CD4-positive, alpha-beta T cell treated with Interleukin-6 for 4 hours (primary cell): Measurements from ENCODE around the gene MRNIP.
"Not testable (repeated sequence)": the region's sequence is repeated elsewhere in the genome, so short reads cannot be mapped to it uniquely, and the experiment has no call there.

Experiments used
- DNase-seq: peaks from one replicate; pipeline ENCODE4 v3.0.0-alpha.2; 2020; ENCODE audit warnings: mixed read lengths

Gene MRNIP

DNA sequence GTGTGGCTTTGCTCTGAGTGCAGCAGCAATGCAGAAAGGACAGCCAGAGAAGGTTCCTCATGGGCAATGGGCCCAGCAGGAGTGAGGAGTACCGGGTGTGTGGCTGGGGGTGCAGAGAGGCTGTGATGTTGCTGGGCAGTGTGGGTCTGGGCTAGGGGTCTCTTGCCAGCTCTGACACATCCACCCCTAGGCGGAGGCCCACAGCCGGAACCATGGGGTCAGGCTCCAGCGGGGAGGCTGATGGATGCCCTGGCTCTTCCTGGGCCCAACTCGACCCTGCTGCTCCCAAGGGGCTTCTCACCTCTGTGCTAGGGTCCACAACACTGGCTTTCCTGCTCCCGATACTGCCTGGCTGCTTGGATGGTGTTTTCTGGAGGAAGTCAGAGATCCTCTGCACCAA is 29.2 kb upstream of the MRNIP start:
- no peak for DNase-seq

DNA sequence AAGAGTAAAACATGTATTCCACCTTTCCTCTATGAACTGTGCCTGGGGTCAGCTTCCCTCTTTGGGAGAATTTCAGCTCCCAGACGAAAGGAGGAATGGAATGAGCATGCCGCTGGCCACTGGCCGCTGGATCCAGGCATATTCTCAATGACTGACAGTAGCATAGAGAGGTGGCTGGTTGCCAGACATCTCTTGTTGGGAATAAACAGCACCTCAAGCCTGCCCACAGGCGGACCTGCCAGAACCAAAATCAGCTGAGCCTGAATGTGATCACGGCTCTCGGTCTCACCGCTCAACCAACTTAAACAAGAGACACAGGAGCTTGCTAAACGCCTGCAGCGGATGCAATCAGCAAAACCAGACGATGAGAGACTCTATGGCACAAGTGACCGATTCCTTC is 28.5 kb upstream of the MRNIP start:
- DNase-seq = no peak

DNA sequence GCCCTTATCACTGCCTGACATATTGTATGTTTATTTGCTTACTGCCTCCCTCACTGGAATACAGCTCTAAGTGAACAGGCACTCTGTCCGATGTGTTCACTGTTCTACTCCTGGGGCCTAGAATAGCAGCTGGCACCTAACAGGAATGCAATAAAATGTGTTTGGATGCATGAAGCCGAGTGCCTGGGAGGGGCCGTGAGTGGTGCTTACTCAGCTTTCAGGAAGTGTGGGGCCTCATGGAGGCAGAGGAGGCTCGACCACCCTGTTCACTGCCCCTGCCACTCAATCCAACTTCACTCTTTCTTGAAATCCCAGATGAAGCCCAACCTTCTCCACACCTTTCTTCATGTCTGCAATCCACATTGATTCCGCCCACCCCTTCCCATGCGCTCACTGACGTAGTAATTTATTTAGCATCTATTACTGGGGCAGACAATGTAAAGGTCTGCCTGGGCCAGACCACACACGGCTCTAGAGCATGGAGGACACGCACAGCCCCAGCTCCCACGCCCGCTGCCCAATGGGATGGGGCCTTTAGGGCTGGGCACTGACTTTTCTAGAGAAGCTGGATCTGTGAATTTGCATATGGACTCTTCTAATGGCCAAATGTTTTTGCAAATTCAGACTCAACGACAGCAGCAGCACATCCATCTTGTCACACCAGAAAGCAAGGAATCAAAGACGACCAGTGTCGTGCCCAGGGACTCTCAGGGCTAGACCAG is 27.7 kb upstream of the MRNIP start:
- DNase-seq = no peak

DNA sequence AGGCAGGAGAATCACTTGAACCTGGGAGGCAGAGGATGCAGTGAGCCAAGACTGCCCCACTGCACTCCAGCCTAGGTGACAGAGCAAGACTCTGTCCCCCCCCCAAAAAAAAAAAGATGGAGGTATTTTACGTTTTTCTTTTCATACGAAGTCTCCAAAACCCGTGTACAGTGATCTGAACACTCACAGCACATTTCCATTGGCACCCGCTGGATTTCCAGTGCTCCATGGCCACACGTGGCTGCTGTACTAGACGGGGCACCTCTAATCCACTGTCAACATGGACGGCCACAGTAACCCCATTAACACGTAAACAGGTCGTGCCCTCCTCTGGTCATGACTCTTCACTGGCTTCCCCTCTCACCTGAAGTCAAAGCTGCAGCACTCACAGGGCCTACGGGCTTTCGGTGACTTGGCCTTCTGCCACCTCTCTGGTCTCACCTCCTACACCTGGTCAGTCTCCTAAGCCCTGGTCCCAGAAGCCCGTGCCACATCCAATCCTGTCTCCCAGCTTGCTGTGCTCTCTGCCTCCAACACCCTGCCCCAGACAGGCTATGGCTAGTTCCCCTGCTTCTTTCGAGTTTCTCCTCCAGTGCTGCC is 27.0 kb upstream of the MRNIP start:
- DNase-seq = no peak

DNA sequence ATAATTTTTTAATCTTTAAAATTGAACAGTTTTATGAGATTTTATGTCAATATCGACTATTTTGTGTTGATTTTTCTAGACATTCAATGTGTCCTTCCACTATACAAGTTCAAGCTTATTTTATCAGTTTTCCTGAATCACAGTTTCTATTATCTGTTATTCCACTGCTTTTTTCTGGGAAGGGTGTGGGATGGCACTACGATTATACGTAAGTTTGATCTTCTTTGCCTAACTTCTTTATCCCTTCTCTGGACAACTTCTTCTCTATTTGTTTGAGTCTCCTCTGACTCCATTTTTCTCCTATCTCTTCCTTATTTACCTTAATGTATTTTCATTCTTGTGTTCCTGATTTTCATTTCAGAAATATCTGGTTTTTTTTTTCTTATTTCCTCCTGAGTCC is 24.5 kb upstream of the MRNIP start:
- DNase-seq = no peak

DNA sequence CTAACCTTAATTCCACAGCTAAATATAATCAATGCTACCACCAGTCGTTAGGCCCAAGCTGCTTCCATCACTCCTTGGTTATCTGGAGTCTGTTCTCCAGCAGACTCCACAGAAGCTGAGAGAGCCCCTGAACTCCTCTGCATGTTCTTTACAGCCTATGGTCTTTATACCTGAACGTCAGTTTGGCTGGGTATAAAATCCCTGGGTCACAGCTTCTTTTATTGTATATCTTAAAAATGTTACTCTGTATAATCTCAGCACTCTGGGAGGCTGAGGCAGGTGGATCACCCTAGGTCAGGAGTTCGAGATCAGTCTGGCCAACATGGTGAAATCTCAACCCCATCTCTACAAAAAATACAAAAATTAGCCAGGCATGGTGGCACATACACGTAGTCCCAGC is 23.7 kb upstream of the MRNIP start:
- DNase-seq = no peak

DNA sequence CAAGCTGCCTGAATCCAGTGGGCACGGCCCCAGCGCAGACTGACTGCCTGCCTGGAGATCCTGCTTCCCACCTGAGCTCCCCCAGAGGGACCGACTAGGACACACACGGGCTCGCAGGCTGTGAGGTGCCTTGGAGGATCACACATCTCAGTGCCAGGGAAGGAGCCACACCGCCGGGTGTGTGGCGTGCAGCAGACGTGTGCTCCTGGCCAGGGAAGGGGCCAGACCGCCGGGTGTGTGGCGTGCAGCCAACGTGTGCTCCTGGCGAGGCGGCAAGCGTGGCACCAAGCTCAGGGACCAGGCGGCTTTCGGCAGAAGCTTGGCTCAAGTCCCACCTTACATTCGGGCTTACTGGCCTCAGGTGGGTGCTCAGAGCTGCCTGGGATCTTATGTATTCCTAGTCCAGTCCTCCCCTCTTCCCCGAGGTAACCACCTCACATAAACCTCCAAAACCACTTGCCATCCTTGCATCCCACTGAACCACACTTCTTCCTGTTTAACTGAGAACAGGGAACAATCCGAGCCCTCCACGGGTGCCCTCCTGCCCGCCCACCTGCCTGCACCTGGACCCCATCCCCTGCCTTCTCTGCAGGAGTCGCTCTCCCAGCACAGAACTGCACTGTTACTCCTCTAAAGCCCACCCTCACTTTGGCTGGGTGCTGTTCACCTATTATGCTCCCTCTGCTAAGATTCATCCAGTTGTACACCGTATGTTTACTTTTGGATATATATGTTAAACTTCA is 22.4 kb upstream of the MRNIP start:
- DNase-seq = no peak

DNA sequence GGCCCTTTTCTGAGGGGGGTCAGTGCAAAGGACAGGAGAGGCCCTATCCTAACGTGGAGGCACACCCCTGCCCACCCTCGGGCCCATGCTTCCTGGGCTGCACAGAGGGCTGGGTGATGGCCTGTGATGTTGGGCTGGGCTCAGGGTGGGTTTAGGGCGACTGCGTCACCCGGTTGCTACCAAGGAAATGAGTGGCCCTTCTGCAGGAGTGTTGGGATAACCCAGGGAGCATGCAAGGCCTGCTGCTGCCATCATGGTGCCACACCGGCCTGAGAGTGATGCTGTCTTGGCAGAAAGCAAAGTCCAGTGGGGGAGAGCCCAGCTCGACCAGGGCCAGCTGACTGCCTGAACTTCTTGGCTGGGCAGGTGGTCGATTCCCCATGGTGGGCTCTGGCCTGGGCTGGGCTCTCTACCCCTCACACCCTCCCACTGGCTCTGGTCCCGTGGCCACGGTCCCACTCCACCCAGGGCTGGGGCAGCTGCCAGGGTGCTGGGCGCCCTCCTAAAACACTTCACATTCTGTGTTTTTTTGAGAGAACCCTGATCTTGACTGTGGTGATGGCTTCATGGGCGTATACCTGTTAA is 21.5 kb upstream of the MRNIP start:
- DNase-seq = no peak

DNA sequence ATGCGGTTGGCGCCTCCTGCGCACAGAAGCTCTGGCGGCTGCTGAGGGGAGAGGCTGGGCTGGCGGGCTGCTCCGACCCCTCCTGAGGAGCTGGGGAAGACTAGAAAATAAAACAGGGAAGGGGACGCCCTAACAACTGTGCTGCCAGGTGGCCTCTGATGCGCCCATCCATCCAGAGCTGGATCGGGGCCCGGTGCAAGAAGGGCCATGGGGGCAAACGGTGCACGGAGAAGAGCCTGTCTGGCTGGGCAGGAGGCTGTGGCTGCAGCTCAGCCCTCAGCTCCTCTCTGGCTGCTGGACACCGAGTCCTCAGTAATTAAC is 21.0 kb upstream of the MRNIP start:
- DNase-seq = no peak

DNA sequence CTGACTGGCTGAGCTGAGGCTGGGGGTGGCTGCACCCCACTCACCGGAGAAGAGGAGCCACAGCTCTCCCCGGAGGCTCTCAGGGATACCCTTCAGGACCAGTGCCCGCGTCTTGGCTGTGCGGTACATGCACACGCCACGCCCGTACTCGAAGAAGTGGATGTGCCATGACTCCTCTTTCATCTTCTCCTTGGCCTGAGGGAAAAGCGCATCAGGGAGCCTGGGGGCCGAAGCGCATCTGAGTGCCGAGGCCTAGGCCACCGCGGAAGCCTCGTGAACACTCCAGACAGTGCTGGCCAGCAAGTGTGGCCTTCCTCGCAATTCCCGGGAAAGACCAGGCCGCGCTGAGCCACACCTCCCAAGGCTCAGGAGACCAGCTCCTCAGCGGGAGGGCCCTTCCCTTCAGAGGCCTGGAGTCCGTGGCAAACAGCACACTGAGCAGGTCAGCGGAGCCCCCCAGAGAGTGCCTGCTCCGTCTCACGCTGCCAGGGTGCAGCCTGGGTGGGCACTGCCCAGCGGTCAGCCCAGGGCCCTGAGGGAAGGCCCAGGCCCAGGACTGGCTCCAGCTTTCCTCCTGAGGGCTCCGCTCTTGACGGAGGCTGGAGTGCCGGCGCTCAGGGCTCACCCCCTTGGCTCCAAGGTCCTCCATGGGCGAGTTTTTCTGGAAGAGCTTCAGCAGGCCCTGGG is 20.5 kb upstream of the MRNIP start:
- DNase-seq = no peak

DNA sequence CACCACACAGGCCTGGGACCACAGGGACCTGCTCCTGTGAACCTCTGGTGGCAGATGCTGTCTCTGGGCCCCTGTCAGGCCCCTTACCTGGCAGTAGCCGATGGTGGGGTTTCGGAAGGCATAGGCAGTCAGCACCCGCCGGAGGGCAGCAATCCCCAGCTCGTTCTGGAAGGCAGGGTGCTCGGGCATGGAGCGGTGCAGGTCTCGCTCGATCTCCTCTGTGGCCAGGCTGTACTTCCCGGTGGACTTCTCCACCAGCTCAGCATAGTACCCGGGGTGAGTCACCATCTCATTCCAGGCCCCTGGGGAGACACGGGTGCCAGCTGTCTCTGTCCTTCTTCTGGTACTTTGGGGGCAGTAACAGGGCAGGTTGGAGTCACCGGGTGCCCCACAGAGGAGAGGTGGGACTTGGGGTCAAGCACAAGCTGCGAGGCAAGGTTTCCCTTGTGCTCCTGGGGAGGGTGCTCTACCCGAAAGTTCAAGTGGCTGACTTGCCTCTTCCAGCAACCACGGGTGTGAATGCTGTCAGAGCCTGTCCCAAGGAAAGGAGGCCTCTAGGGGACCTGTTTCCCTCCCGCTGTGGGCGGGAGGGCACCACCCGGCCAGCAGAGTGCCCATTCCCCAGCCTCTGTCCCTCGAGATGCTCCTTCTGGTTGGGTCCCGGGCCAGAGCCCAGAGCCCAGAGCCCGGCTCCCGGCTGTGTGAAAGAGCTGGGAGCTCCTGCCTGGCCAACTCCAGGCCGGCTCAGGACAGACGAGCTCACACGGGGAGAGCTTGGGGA is 19.8 kb upstream of the MRNIP start:
- DNase-seq = no peak

DNA sequence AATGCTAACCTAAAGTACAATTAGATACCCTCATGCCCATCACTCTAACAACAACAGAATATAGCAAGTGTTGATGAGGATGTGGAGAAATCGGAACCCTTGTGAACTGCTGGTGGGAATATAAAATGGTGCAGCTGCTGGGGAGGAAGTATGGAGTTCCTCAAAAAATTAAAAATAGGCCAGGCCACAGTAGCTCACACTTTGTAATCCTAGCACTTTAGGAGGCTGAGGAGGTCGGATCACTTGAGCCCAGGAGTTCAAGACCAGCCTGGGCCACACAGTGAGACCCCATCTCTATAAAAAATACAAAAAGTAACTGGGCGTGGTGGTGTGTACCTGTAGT is 18.0 kb upstream of the MRNIP start:
- DNase-seq = no peak

DNA sequence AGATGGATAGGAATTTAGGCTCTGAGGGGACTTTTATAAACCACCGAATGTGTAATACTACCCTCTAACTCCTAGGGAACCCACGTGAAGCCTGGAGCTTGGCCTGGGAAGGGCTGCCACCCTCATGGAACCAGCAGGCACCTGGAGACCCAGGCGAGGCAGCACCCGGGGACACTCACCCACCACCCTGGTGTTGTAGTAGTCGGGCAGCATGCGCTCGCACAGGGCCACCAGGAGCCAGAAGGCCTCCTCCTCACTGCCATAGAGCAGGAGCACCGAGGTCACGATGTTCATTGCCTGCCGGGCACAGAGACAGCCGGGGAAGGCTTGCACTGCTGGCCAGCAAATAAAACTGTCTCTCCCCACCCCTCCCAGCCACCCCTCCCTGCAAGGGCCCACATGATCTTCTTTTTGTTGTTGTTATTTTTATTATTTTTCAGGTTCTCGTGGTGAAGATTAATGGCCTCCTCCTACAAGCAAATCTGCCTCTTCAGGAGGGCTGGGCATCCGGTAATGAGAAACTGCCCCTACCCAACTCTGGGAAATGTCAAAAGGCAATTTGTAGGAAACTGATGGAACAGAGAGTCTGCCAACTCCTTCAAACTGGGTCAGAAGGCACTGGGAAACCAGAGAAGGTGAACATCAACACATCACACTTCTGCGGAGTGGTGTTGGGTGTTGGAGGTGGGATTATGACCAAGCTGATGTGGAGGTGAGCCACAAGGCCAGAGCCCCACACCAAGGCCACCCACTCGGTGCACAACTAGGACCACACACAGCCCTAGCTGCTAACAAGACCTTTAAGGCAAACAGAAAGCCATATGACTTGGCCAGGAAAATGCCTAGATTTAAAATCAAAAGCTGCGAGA is 17.4 kb upstream of the MRNIP start:
- no peak for DNase-seq

DNA sequence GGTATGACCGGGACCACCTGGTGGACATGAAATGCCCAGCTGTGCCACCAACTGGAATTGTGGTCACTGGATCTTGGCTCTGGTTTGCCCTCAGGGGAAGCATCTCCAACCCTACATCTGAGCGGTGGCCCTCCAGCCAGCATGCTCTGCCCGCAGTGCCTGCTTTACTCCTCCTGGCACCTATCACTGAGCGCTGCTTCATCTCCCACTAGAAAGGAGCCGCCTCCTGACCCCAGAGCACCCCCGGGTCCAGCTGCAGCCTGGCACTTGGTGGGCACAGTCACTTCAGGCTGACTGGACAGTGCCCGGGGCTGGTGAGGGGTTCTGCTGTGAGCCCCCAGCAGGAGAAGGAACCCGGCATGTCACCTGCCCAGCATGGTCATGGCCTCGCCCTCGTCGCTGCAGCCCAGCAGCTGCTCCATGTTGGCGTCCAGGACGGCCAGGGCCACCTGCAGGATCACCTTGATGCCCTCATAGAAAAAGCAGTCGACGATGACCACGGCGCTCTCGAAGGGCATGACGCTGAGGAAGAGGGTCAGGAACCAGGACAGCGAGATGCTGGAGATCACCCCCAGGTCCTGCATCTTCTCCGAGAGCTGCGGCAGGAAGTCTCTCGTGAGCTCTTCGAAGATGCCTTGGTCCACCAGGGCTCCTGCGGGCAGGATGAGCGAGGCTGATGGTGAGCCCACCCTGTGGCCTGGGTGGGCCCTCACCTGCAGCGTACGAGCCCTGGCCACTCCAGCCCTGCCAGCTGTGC is 16.1 kb upstream of the MRNIP start:
- no peak for DNase-seq

DNA sequence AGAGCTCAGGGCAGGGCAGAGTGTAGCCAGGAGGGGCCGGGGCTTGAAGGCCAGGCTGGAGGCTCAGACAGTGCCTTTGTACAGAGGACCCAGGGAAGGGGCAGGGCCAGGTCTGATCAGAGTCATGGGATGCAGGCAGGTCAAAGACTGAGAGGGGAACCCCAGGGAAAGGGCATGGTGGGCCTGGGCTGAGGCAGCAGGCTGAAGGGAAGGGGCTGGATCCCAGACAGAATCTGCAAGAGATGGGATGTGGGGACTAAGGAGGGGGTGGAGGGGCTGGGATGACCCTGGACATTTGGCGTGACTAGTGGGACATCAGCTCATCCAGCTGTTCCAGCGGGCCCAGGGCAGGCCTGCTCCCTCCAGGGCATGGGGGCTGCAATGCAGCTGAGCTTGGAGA is 15.5 kb upstream of the MRNIP start:
- no peak for DNase-seq

DNA sequence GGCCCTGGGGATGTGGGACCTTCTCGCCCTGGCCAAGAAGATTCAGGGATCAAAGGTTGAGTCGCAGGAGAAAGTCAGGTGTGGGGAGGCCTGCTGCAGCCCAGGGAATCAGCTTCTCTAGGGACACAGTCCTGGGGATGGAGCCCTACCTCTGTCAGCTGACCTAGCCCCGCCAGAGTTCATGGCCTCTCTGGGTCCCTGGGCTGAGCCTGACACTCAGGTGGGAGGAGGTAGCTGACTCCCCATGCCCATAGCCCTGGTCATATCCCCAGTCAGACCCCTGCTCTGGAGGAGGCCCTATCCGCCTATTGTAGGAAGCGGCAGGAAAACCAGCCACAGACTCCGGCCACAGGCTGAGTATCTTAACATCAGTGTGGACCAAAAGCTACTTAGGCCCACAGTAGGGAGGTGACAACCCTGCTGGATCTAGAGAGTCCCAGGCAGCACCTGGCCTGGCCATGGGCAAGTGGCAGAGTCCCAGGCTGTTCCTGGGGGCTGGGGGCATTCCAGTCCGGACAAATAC is 15.0 kb upstream of the MRNIP start:
- no peak for DNase-seq

DNA sequence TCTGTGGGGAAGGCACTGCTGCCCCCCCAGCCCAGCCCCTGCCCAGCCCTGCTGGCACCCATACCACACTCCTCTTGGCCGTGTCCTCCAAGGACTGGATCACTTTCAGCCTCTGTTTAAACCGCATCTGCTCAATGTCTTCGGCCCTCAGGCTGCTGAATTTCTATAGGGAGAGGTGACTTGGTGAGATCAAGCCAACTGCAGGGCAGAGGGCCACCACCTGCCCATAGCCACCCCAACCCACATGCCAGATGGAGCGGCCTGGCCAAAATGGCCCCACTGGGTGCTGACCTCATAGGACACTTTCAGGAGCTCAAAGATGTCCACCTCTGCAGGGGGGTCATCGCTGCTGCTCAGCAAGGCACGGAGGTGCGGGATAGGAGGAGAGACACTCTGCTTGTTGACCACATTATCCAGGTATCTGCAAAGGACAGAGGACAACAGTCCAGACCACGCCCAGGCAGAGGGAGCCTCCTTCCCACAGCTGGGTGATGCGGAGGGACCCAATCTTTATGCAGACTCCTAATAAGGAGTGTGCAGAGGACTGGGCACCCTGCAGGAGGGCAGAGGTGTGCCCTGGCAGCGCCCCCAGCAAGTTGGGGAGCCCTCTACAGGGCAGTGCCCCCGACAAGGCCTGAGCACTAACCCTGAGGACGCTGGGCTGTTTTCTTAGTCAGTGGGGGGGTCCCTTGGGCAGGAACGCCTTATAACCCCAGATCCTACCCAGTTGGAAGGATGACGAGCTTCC is 14.4 kb upstream of the MRNIP start:
- no peak for DNase-seq

DNA sequence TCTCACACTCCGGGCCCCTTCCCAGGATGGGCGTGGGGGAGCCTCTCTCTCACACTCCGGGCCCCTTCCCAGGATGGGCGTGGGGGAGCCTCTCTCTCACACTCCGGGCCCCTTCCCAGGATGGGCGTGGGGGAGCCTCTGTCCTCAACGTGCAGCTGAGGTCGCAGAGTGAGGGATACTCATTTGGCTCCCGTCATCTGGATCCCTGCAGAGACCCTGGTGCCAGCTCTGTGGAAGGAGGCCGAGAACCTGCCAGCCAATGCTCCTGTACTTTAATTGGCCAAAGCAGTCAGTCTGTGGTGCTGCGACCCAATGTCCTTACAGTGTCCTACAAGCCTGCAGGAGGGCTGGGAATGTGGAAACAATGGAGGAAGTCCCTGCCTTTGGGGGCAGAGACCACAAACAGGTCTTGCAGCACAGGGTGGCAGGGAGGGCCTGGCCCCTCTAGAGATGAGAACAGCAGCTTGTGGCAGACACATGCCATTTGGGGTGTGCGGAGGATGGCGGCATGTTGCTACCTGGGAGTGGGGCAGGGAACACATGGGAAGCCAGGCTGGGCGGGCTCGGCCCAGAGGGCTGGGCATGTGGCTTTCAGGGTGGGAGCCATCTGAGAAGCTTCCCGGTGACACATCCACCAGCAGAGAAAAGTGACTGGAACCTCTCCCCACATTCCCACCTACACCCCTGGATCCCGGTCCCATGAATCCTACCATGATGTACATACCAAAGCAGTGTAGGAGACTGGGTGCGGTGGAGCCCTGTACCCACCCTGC is 13.6 kb upstream of the MRNIP start:
- no peak for DNase-seq

DNA sequence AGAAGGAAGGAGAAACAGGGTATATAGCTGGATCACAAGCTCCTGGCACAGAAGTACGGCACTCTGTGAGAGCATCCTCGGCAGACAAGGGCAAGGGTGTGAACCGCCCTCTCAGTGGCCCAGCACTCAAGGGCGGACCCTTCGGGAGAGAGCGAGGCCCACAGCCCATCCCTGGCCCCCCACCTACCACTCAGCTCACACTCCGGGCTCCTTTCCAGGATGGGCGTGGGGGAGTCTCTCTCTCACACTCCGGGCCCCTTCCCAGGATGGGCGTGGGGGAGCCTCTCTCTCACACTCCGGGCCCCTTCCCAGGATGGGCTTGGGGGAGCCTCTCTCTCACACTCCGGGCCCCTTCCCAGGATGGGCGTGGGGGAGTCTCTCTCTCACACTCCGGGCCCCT is 12.9 kb upstream of the MRNIP start:
- DNase-seq = not testable (repeated sequence)
